GM12878 (cell line): ENCODE results near the gene HMCN1. TPM values are rescaled to one million over a fixed set of nuclear protein-coding genes. Genes with fewer than 3 reads are reported as not detected.

ENCODE experiments used
- ATAC-seq: fragments of 200-7000 bp; cut with Tn5 transposase; 3 replicates; pipeline ENCODE4 v1.9.1; 2020; ENCODE audit warnings: mild to moderate bottlenecking, moderate library complexity
- BruUV-seq: library from RNA; stranded (reverse); fragments of 400-500 nt; replicated peaks from 2 replicates; lab custom pipeline; 2021; lab: Mats Ljungman, UMichigan
- CTCF ChIA-PET: fragments of 300-600 bp; sonication (Branson Sonifier 250); formaldehyde crosslinking; extraction: SDS; loops from one replicate; lab custom pipeline; 2021; ENCODE audit warnings: inconsistent platforms; lab: Yijun Ruan, JAX
- POLR2A ChIA-PET: fragments of 350-600 bp; formaldehyde crosslinking; extraction: SDS; loops from one replicate; lab custom pipeline; 2021; ENCODE audit warnings: inconsistent platforms; lab: Charles Lee
- RAD21 ChIA-PET: fragments of 300-600 bp; sonication (Branson Sonifier 250); formaldehyde crosslinking; loops from one replicate; lab custom pipeline; 2023; ENCODE audit warnings: antibody characterized with exemption; ENCODE audit not compliant: unreplicated experiment; lab: Charles Lee
- SMC1A ChIA-PET: fragments of 300-600 bp; sonication (Branson Sonifier 250); formaldehyde crosslinking; loops from one replicate; lab custom pipeline; 2023; ENCODE audit not compliant: unreplicated experiment, uncharacterized antibody; lab: Charles Lee
- DNase-seq: peaks from one replicate; pipeline ENCODE4 v3.0.0-alpha.2; 2011; ENCODE audit warnings: low read depth, low spot score
- FAIRE-seq: peaks from 3 replicates; lab custom pipeline; 2011; peaks lifted over from hg19 to GRCh38; lab: Jason Lieb, UNC
- H2AFZ ChIP-seq: 2 replicates; pipeline ENCODE4 v1.6.0; 2011; ENCODE audit warnings: low read depth, low read length, control low read depth; ENCODE audit not compliant: control insufficient read depth
- H3K27ac ChIP-seq: 2 replicates; pipeline ENCODE4 v1.5.1; 2011; ENCODE audit warnings: control low read depth; ENCODE audit not compliant: control insufficient read depth, insufficient read depth
- H3K27me3 ChIP-seq, 2 experiments: replicated peaks in 1 of 2; 2 replicates each; pipeline versions ENCODE4 v1.6.0 to v1.6.1; 2011; ENCODE audit warnings: low read length in 1 of 2; ENCODE audit not compliant: control insufficient read depth in 2 of 2, insufficient read depth in 2 of 2
- H3K36me3 ChIP-seq, 2 experiments: 2 replicates each; pipeline ENCODE4 v1.5.1; 2011; ENCODE audit warnings: low read length in 1 of 2; ENCODE audit not compliant: control insufficient read depth in 2 of 2, insufficient read depth in 2 of 2
- H3K4me1 ChIP-seq: 2 replicates; pipeline ENCODE4 v1.6.1; 2011; ENCODE audit warnings: mild to moderate bottlenecking, low read length, moderate library complexity, mixed read lengths; ENCODE audit not compliant: control insufficient read depth, insufficient read depth
- H3K4me2 ChIP-seq: 2 replicates; pipeline ENCODE4 v1.6.0; 2011; ENCODE audit warnings: control low read depth; ENCODE audit not compliant: control insufficient read depth, insufficient read depth
- H3K4me3 ChIP-seq: fragments of 200-600 bp; sonication (generic); 2 replicates; pipeline ENCODE4 v1.5.1; 2016
- H3K79me2 ChIP-seq: 2 replicates; pipeline ENCODE4 v1.6.0; 2011; ENCODE audit warnings: low read length; ENCODE audit not compliant: control insufficient read depth, insufficient read depth
- H3K9ac ChIP-seq: 2 replicates; pipeline ENCODE4 v1.8.0; 2011; ENCODE audit warnings: low read length, control low read depth, mixed read lengths; ENCODE audit not compliant: control insufficient read depth, insufficient read depth
- H3K9me3 ChIP-seq: replicated peaks from 3 replicates; pipeline ENCODE4 v1.5.1; 2011; ENCODE audit warnings: mild to moderate bottlenecking, low read length; ENCODE audit not compliant: control insufficient read depth, insufficient read depth
- H4K20me1 ChIP-seq: 2 replicates; pipeline ENCODE4 v1.6.0; 2011; ENCODE audit not compliant: control insufficient read depth, insufficient read depth
- EP300 ChIP-seq, 2 experiments: fragments of 150-350 bp in 1 of 2; IDR thresholded peaks; 2 replicates each; pipeline ENCODE4 v1.6.1; 2011 to 2012; ENCODE audit warnings: low read depth in 2 of 2, low read length in 2 of 2, borderline replicate concordance in 1 of 2, improper control_type of control experiment in 1 of 2, inconsistent platforms in 1 of 2; ENCODE audit not compliant: control insufficient read depth in 1 of 2
- IKZF2 ChIP-seq, 2 experiments: fragments of 450-650 bp; IDR thresholded peaks; 2 replicates each; pipeline ENCODE4 v1.6.1; 2017; ENCODE audit warnings: mild to moderate bottlenecking in 2 of 2, moderate library complexity in 2 of 2
- MTA2 ChIP-seq: fragments of 450-650 bp; IDR thresholded peaks from 2 replicates; pipeline ENCODE4 v1.6.1; 2016; ENCODE audit warnings: low read depth, mild to moderate bottlenecking, moderate library complexity
- RAD51 ChIP-seq: fragments of 450-650 bp; IDR thresholded peaks from 2 replicates; pipeline ENCODE4 v1.6.1; 2016; ENCODE audit warnings: moderate library complexity, mild to moderate bottlenecking, inconsistent platforms
- WGBS: methylation state at CpG from one replicate; pipeline ENCODE4 v1.1.6; 2016; ENCODE audit warnings: low lambda C conversion rate; ENCODE audit not compliant: insufficient replicate concordance, insufficient coverage; ENCODE audit errors: missing lambda C conversion rate; 5-methylcytosine and 5-hydroxymethylcytosine counted together
- in situ Hi-C: fragments of 300-500 bp; cut with MboI; formaldehyde crosslinking; loops from 9 replicates; pipeline ENCODE4 v1.14.3; 2018; ENCODE audit warnings: mixed read lengths
- intact Hi-C: fragments of 100-400 bp; cut with micrococcal nuclease; formaldehyde crosslinking; loops from one replicate; pipeline ENCODE4 v1.14.2; 2022; ENCODE audit not compliant: unreplicated experiment
- polyA plus RNA-seq, 11 experiments: library from polyadenylated mRNA; depleted of rRNA in 4 of 11; unstranded in 6 of 11; stranded (reverse) in 5 of 11; fragments of >200 nt; fragmentation: Nextera tagmentation in 4 of 11; fragmentation: Illumina TruSeq in 1 of 11; extraction: Ambion mirVana in 4 of 11; extraction: Trizol in 1 of 11; gene quantifications; 1 replicate in 1 of 11; 2 replicates in 10 of 11; pipeline versions ENCODE4 v1.2.1 to v1.2.3, GENCODE V29; 2011 to 2016; ENCODE audit warnings: inconsistent platforms in 2 of 11, missing spikeins in 2 of 11, low read depth in 1 of 11
- total RNA-seq, 4 experiments: library from RNA; depleted of rRNA in 3 of 4; stranded (reverse); fragments of >200 nt in 3 of 4; fragmentation: Illumina TruSeq in 1 of 4; extraction: Trizol in 1 of 4; gene quantifications; 2 replicates each; pipeline versions ENCODE4 v1.2.1 to v1.2.3, GENCODE V29; 2013 to 2021

HMCN1 gene
- total and polyA plus RNA-seq, 10 of the 15 experiments (the other 5 are each of a cell fraction or from before 2014, with no cell fraction given): under 0.01 to 0.07 TPM; not detected in 8

- no peak overlapping the region for H2AFZ ChIP-seq
- H3K9ac ChIP-seq: no peak overlapping the region
- BruUV-seq: no TSS peak
- RAD21 ChIA-PET: no interaction called here
- H3K27me3 ChIP-seq: no peaks in the 10 kb centered on the region
- in situ Hi-C loops (no loop called here), intact Hi-C loops (no loop called here)
- CTCF ChIA-PET: no interaction called here
- no peak for DNase-seq
- TF ChIP-seq RAD51 (no peak), MTA2 (peak; percentile 39; the same call in 1 of the 2 replicates), IKZF2 (IDR thresholded peaks at IDR 0.05) (peak in 1 of 2 experiments; percentile 32; a peak in 1 of 4 replicates)
- H3K4me2 ChIP-seq: no peak overlapping the region
- H3K27ac ChIP-seq: no peak overlapping the region
- 0% methylated on average over 1 of the region's 1 CpG for WGBS
- POLR2A ChIA-PET: no interaction called here
- ATAC-seq: 0 out of 3 replicates have a peak, but pooled peaks have one; percentile 29
- H4K20me1 ChIP-seq: no peaks in the 10 kb centered on the region
- no peaks in the 10 kb centered on the region for H3K4me1 ChIP-seq
- H3K4me3 ChIP-seq: no peak overlapping the region
- no peaks in the 10 kb centered on the region for H3K79me2 ChIP-seq
- no peaks in the 10 kb centered on the region for H3K9me3 ChIP-seq
- no peak for FAIRE-seq
- H3K36me3 ChIP-seq: no peaks in the 10 kb centered on the region
- SMC1A ChIA-PET: no interaction called here
These were observed 339.5 kb downstream of the HMCN1 start for GRCh38 chr1:186073697-186074096.

DNA sequence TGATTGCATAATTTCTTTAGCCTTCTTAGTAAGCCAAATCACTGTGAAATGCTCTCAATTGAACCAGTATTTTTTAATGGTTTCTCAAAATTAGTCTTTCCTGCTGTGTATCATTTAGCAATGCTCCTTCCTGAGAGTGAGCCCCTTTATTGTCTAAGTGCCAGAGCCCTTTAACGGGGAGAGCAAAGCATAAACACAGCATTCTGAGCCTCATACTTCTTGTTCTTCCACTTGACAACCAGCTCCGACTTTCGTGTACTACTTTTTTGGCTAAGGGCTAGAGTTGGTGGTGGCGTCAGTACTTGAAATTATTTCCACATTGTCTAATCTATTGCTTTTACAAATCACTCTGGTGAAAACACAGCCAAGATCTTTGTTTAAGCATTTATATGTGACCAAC is 341.8 kb downstream of the HMCN1 start:
- no TSS peak for BruUV-seq
- RAD21 ChIA-PET: no interaction called here
- Histone ChIP-seq H3K27ac (no peak overlapping the region), H3K36me3 (no peaks in the 10 kb centered on the region), H3K4me1 (no peaks in the 10 kb centered on the region), H3K27me3 (peaks cover 0 to 1% of the 10 kb centered on the region in 2 experiments; a peak in 1 of 4 replicates), H3K79me2 (no peaks in the 10 kb centered on the region), H4K20me1 (no peaks in the 10 kb centered on the region), H3K9ac (no peak overlapping the region), H3K9me3 (no peaks in the 10 kb centered on the region), H2AFZ (no peak overlapping the region), H3K4me3 (no peak overlapping the region), H3K4me2 (no peak overlapping the region)
- intact Hi-C loops (loop anchor here (5.0 kb wide), 1 partner anchor 106 kb away; no protein-coding TSS in a partner anchor), in situ Hi-C loops (no loop called here)
- SMC1A ChIA-PET: no interaction called here
- no peak for ATAC-seq
- CTCF ChIA-PET: no interaction called here
- POLR2A ChIA-PET: no interaction called here
- no peak for FAIRE-seq
- DNase-seq: no peak
- 68% methylated on average over 4 of the region's 4 CpGs for WGBS
- no peak for TF ChIP-seq EP300 (IDR thresholded peaks at IDR 0.05; ENCODE audit: borderline replicate concordance in 1 of 2, control insufficient read depth in 1 of 2, low read depth in 2 of 2, low read length in 2 of 2)
